ACC112 (cell line): ENCODE measurements around the gene CRAMP1.

Experiments
- H2AFZ ChIP-seq: fragments of 200-600 bp; sonication (generic); one replicate; pipeline ENCODE4 v1.6.0; 2017; ENCODE audit warnings: antibody characterized with exemption, low read length; ENCODE audit not compliant: unreplicated experiment
- H3K27ac ChIP-seq: fragments of 200-600 bp; sonication (generic); 2 replicates; pipeline ENCODE4 v1.5.1; 2014; ENCODE audit warnings: low read depth, mild to moderate bottlenecking, antibody characterized with exemption, low read length, moderate library complexity
- H3K27me3 ChIP-seq: fragments of 200-600 bp; sonication (generic); 2 replicates; pipeline ENCODE4 v1.6.1; 2014; ENCODE audit warnings: mild to moderate bottlenecking, antibody characterized with exemption, low read length, moderate library complexity, mixed read lengths; ENCODE audit not compliant: insufficient read depth
- H3K36me3 ChIP-seq: fragments of 200-600 bp; sonication (generic); 2 replicates; pipeline ENCODE4 v1.6.1; 2016; ENCODE audit warnings: mild to moderate bottlenecking, antibody characterized with exemption, low read length, moderate library complexity, mixed read lengths; ENCODE audit not compliant: insufficient read depth
- H3K4me1 ChIP-seq: fragments of 200-600 bp; sonication (generic); one replicate; pipeline ENCODE4 v1.6.1; 2016; ENCODE audit warnings: low read length, mixed read lengths; ENCODE audit not compliant: insufficient read depth, unreplicated experiment, control insufficient read depth
- H3K4me3 ChIP-seq: fragments of 200-600 bp; sonication (generic); 2 replicates; pipeline ENCODE4 v1.5.1; 2014; ENCODE audit warnings: mild to moderate bottlenecking, low read depth, low read length
- H3K79me2 ChIP-seq: fragments of 200-600 bp; sonication (generic); one replicate; pipeline ENCODE4 v1.6.0; 2016; ENCODE audit warnings: low read length; ENCODE audit not compliant: control insufficient read depth, unreplicated experiment, insufficient read depth

The CRAMP1 gene, protein sequence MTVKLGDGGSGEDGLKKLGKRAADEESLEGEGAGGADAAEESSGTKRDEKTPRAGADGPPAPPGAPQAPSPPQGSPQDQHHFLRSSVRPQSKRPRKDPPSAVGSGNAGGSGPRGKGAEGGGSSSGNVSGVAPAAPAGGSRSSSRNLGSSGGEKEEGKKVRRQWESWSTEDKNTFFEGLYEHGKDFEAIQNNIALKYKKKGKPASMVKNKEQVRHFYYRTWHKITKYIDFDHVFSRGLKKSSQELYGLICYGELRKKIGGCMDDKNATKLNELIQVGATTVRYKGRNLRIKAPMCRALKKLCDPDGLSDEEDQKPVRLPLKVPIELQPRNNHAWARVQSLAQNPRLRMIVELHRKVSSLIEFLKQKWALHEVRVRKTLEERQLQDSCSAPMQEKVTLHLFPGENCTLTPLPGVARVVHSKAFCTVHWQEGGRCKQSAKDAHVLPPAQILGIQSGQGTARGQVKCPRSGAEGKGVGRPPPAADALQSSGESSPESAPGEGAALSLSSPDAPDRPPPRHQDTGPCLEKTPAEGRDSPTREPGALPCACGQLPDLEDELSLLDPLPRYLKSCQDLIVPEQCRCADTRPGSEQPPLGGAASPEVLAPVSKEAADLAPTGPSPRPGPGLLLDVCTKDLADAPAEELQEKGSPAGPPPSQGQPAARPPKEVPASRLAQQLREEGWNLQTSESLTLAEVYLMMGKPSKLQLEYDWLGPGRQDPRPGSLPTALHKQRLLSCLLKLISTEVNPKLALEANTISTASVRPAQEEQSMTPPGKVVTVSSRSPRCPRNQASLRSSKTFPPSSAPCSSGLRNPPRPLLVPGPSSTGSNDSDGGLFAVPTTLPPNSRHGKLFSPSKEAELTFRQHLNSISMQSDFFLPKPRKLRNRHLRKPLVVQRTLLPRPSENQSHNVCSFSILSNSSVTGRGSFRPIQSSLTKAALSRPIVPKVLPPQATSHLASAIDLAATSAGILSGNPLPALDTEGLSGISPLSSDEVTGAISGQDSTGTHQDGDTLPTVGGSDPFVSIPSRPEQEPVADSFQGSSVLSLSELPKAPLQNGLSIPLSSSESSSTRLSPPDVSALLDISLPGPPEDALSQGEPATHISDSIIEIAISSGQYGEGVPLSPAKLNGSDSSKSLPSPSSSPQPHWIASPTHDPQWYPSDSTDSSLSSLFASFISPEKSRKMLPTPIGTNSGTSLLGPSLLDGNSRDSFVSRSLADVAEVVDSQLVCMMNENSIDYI (N-terminal part only)

DNA sequence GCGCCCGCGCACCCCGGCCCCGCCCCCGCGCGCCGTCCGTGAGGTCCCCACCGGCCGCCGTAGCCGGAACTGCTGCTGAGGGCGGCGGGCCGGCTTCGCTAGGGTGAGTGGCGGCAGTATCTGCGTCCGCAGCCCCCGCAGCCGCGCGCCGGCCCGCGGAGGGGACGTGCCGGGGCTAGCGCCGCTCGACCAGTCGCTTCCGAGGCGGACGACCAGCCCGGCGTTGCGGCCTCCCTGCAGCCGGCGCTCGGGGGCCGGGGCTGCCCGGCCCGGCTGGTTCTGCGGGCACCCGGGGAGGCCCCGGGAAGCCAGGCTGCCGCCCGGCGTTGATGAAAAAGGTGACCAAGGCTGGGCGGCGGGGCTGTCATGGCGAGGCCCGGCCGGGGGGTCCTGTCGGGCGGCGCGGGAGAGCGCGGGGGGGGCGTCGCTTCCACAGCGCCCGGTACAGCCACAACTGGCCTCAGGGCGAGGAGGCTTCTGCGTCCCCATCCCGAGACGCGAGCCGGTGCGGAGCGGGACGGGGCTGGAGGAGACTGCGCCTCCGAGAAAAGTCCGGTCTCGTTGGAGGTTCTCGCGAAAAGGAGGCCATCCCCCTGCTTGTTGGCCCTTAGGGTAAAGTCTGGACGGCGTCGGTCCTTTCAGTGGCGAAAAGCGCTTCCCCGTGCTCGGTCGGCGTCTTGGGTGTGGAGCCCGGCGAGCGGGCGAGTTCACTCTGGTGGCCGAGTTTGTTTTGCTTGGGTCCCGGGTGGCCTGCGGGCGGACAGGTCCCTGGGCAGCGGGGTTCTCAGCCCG is at the start of gene CRAMP1:
TSS of gene CRAMP1 (plus strand) at position 41 of the 792 bp plus-strand sequence. CDS start 2,280 bp downstream, outside the sequence.
- Histone ChIP-seq H3K27ac (peak within 1 kb of the TSS; percentile 61), H3K79me2 (peaks cover 47% of the 10 kb centered on the region), H3K4me3 (peak within 1 kb of the TSS; percentile 96), H2AFZ (peak within 1 kb of the TSS; percentile 53), H3K4me1 (peaks cover 17% of the 10 kb centered on the region), H3K36me3 (peaks cover 6% of the 10 kb centered on the region), H3K27me3 (no peaks in the 10 kb centered on the region)

DNA sequence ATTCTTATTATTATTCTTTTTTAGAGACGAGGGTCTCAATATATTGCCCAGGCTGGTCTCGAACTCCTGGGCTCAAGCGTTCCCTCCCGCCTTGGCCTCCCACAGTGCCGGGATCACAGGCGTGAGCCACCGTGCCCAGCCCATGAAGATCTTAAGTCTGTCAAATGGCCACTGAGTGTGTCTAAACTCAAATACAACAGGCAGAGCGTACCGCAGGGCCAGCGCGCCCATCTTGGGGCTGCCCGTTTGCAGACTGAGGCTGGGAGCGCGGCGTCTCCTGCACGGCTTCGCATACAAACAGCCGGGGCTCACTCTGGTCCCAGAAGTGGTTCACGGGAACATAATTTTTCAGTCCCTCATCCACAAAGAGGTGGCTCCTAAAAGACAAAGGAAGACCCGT is 48.4 kb upstream of the CRAMP1 start:
- Histone ChIP-seq H3K27me3 (no peaks in the 10 kb centered on the region), H3K4me1 (no peaks in the 10 kb centered on the region), H3K27ac (no peak overlapping the region), H3K36me3 (no peaks in the 10 kb centered on the region), H2AFZ (no peak overlapping the region), H3K4me3 (no peak overlapping the region), H3K79me2 (no peaks in the 10 kb centered on the region)

DNA sequence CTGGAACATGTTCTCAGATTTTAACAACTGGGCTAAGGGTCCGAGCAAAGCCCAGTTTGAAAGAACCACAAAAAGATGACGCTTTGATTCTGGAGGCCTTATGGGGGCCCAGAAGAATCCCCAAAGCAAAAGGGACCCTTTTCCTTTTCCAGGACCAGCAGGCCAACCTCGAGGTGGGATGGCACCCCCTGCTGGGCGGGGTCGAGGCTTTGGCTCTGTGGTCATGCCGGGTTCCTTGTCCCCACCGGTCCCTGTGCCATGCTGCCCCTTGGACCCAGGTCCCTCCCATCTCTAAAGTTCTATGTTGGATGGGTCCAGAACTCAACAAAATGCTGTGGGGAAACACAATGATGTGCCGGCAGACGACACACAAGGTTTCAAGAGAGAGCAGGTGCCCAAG is 47.8 kb upstream of the CRAMP1 start:
- H3K36me3 ChIP-seq = no peaks in the 10 kb centered on the region
- H3K27ac ChIP-seq = no peak overlapping the region

DNA sequence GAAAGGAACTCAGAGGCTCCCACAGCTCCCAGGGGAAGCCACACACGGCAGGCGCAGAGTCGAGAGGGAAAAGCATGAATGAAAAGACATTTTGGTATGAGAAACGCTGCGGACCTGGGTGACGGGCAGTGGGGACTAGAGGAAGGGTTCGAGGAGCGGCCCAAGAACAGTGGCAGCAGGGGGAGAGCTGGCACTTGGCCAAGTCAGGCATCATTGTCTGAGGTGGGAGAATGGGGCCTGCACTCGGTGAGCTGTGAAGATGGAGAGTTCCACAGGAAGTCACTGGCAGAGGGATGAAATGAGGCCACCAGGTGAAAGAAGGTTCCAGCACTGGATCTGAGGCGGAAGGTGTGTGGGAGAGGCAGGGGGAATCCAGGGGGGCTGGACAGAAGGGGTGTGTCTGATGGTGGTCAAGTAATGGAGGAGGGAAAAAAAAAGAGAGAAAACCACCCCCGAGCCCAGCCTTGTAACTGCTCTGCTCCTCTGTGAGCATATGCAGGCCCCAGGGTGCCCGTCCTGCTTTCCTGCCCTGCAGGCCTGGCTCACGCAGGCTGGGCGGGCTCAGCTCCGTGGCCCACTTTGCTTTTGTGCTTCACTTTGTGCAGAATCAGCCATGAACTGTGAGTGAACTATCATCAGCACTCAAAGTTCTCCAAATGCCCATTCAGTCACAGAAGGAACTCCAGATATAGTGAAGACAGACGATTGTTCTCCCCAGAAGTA is 46.9 kb upstream of the CRAMP1 start:
- Histone ChIP-seq H3K27me3 (no peaks in the 10 kb centered on the region), H2AFZ (no peak overlapping the region), H3K36me3 (no peaks in the 10 kb centered on the region), H3K4me3 (no peak overlapping the region), H3K4me1 (no peaks in the 10 kb centered on the region), H3K79me2 (no peaks in the 10 kb centered on the region), H3K27ac (no peak overlapping the region)

More for the DNA sequence above, 47.8 kb upstream of the CRAMP1 start:
- H3K4me3 ChIP-seq = no peak overlapping the region
- H3K4me1 ChIP-seq = no peaks in the 10 kb centered on the region
- no peaks in the 10 kb centered on the region for H3K27me3 ChIP-seq
- no peaks in the 10 kb centered on the region for H3K79me2 ChIP-seq
- no peak overlapping the region for H2AFZ ChIP-seq

DNA sequence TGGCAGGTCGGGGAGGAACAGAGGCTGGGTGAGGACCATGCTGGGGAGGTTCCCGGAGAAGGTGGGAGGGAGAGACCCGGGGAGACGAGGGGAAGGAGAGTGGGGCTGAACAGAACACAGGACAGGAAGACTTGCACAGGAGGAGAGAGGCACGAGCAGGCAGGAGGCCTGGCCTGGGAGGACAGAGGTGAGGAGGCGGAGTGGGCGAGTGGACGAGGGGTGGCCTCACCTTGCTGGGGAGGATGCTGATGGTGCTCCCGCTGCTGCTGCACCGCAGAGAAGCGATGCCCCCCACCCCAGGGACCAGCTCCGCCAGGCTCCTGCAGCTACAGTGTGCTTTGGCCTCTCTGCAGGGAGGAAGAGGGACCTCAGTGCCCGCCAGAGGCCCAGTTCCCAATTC is 44.2 kb upstream of the CRAMP1 start:
- Histone ChIP-seq H3K79me2 (no peaks in the 10 kb centered on the region), H3K36me3 (no peaks in the 10 kb centered on the region), H3K4me1 (no peaks in the 10 kb centered on the region), H2AFZ (no peak overlapping the region), H3K4me3 (no peak overlapping the region), H3K27me3 (no peaks in the 10 kb centered on the region), H3K27ac (no peak overlapping the region)

DNA sequence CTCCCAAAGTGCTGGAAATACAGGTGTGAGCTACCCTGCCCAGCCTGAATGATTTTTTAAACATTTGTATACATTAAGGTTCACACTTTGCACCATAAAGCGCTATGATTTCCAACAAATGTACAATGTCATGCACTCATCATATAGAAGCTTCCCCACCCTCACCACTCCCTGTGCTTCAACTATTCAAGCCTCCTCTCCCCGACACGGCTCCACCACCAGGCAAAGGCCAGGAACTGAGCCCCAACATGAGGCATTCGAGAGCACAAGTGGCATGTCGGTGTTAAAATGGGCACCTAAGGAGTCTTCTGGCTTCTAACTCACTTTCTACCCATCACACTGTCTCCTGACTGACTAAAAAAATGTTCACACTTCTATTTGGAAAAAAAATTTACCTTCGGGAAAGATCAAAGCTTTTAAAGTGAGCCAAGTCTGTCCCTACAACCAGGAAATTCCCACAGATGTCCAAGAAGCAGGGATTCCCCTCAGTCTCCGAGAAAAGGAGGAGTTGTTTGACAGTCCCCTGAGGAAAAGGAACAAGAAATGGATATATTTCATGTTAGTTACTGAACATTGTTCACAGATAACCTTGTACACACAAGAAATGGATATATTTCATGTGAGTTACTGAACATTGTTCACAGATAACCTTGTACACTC is 41.0 kb upstream of the CRAMP1 start:
- H3K36me3 ChIP-seq = no peaks in the 10 kb centered on the region
- H3K27me3 ChIP-seq = no peaks in the 10 kb centered on the region
- no peak overlapping the region for H2AFZ ChIP-seq
- H3K79me2 ChIP-seq = no peaks in the 10 kb centered on the region
- H3K4me1 ChIP-seq = no peaks in the 10 kb centered on the region
- H3K4me3 ChIP-seq = no peak overlapping the region
- no peak overlapping the region for H3K27ac ChIP-seq

DNA sequence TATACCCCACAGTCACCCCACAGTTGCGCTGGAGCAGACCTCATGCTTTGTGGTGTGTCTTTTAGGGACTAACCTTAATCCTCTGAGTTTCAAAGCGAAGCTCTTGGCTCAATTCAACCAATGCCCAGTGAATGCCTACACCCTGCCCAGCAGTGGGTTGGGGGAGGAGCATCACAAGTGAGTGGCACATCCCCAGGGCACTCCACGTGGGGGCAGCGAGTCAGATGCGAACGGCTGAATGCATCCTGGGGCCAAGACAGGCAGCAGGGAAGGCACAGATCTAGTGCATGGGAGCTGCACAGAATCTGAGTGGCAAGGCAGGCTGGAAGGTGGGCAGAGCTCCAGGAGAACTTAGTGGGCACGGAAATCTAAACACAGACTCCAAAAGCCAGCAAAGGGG is 39.5 kb upstream of the CRAMP1 start:
- Histone ChIP-seq H2AFZ (no peak overlapping the region), H3K36me3 (no peaks in the 10 kb centered on the region), H3K4me1 (no peaks in the 10 kb centered on the region), H3K79me2 (no peaks in the 10 kb centered on the region), H3K4me3 (no peak overlapping the region), H3K27me3 (no peaks in the 10 kb centered on the region), H3K27ac (no peak overlapping the region)

DNA sequence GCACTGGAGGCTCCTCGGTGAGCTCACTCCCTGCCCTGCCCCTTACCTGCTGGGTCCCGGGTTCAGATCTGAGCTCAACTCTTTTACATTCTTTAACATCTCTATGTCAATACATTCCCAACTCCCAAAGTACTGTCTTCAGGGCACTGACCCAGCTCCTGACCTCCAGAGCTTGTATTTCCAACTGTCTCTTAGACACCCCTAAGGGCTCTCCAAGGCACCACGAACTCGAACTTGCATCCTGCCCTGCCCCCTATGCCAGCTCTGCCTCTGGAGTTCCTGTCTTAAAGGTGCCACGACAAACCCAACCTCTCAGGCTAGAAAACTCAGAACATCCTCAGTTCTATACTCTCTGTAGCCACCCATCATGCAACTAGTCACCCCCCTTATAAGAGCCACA is 38.9 kb upstream of the CRAMP1 start:
- Histone ChIP-seq H3K27me3 (no peaks in the 10 kb centered on the region), H3K36me3 (no peaks in the 10 kb centered on the region), H3K4me1 (no peaks in the 10 kb centered on the region), H3K4me3 (no peak overlapping the region), H2AFZ (no peak overlapping the region), H3K79me2 (no peaks in the 10 kb centered on the region), H3K27ac (no peak overlapping the region)

DNA sequence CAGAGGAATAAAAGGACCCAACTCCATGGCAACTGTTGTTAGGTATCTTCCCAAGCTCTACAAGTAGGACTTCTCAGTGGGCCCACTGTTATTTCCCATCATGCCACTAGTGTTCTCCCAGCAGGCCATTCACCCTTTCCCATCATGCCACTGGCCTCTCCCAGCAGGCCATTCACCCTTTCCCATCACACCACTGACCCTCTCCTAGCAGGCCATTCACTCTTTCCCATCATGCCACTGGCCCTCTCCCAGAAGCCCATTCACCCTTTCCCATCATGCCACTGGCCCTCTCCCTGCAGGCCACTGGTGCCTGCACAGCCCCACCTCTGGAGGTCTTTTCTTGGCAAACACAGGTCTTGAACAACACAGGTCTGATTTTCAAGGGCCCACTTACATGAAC is 36.6 kb upstream of the CRAMP1 start:
- no peak overlapping the region for H2AFZ ChIP-seq
- no peaks in the 10 kb centered on the region for H3K36me3 ChIP-seq
- no peak overlapping the region for H3K4me3 ChIP-seq
- no peaks in the 10 kb centered on the region for H3K4me1 ChIP-seq
- no peaks in the 10 kb centered on the region for H3K79me2 ChIP-seq
- no peaks in the 10 kb centered on the region for H3K27me3 ChIP-seq
- H3K27ac ChIP-seq = no peak overlapping the region
